Natural killer cell (primary cell): ENCODE measurements around the gene FSIP1. TPM values are rescaled to one million over a fixed set of nuclear protein-coding genes. Genes with fewer than 3 reads are reported as not detected.

Experiments
- ATAC-seq, 3 donors: fragments of 150-1000 bp in 2 of 3; fragments of 200-7000 bp in 1 of 3; cut with Tn5 transposase; 1 replicate in 1 of 3; 2 replicates in 2 of 3; pipeline ENCODE4 v1.10.0; 2021; ENCODE audit warnings: mild to moderate bottlenecking in 2 of 3, moderate library complexity in 2 of 3
- DNase-seq, 2 donors: peaks; one replicate each; pipeline versions ENCODE4 v3.0.0 to v3.0.0-alpha.2; 2013 to 2021; ENCODE audit warnings: mixed read lengths in 1 of 2
- H3K27ac ChIP-seq: one replicate; pipeline ENCODE4 v1.5.1; 2013; ENCODE audit warnings: mild to moderate bottlenecking, low read length
- H3K27me3 ChIP-seq: one replicate; pipeline ENCODE4 v1.6.1; 2013; ENCODE audit warnings: low read length; ENCODE audit not compliant: control insufficient read depth, insufficient read depth
- H3K36me3 ChIP-seq: one replicate; pipeline ENCODE4 v1.6.1; 2013; ENCODE audit warnings: low read length; ENCODE audit not compliant: control insufficient read depth, insufficient read depth
- H3K4me1 ChIP-seq: one replicate; pipeline ENCODE4 v1.6.1; 2013; ENCODE audit warnings: low read length; ENCODE audit not compliant: control insufficient read depth, insufficient read depth
- H3K4me3 ChIP-seq: one replicate; pipeline ENCODE4 v1.5.1; 2013; ENCODE audit warnings: low read length
- H3K9me3 ChIP-seq: one replicate; pipeline ENCODE4 v1.6.1; 2013; ENCODE audit warnings: low read length; ENCODE audit not compliant: control insufficient read depth, insufficient read depth
- H3K27ac Mint-ChIP-seq, 2 donors: one replicate each; pipeline ENCODE4 v1.8.0; 2022; ENCODE audit warnings: mild to moderate bottlenecking in 2 of 2, mixed read lengths in 2 of 2, moderate library complexity in 1 of 2
- H3K27me3 Mint-ChIP-seq, 2 donors: one replicate each; pipeline ENCODE4 v1.8.0; 2022; ENCODE audit warnings: low read depth in 2 of 2, mixed read lengths in 2 of 2
- H3K36me3 Mint-ChIP-seq: one replicate; pipeline ENCODE4 v1.8.0; 2022; ENCODE audit warnings: mixed read lengths
- H3K4me1 Mint-ChIP-seq, 2 donors: one replicate each; pipeline ENCODE4 v1.8.0; 2022; ENCODE audit warnings: mixed read lengths in 2 of 2
- H3K4me3 Mint-ChIP-seq: one replicate; pipeline ENCODE4 v1.8.0; 2022; ENCODE audit warnings: mild to moderate bottlenecking, moderate library complexity, mixed read lengths
- H3K9me3 Mint-ChIP-seq, 2 donors: one replicate each; pipeline ENCODE4 v1.8.0; 2022; ENCODE audit warnings: mixed read lengths in 2 of 2
- CTCF ChIP-seq: fragments of 200-600 bp; IDR thresholded peaks from one replicate; pipeline ENCODE4 v1.8.0; 2022; ENCODE audit warnings: antibody characterized with exemption
- WGBS: methylation state at CpG from one replicate; pipeline ENCODE4 v1.1.7; 2013; ENCODE audit warnings: missing lambda C conversion rate; ENCODE audit not compliant: insufficient coverage; 5-methylcytosine and 5-hydroxymethylcytosine counted together
- intact Hi-C: fragments of 100-400 bp; cut with micrococcal nuclease; formaldehyde crosslinking; loops from one replicate; pipeline ENCODE4 v1.14.2; 2022
- total RNA-seq, 4 donors: library from RNA; stranded (reverse); fragments of 120-200 nt in 1 of 4; gene quantifications; one replicate each; pipeline versions ENCODE4 v1.2.3 to v1.2.4, GENCODE V29; 2013 to 2022

Gene FSIP1
- total RNA-seq, 3 donors from 2014 or later (not counting 1 experiment from before 2014, with no cell fraction given): 1.1 to 2.3 (median 1.8) TPM

- ATAC-seq (no peak), DNase-seq (no peak)
- H3K36me3 Mint-ChIP-seq: no peaks in the 10 kb centered on the region
- H3K4me1 ChIP-seq: no peaks in the 10 kb centered on the region
- H3K27ac ChIP-seq: no peak overlapping the region
- no peak overlapping the region for H3K4me3 Mint-ChIP-seq
- 83% methylated on average over 3 of the region's 5 CpGs for WGBS
- H3K27ac Mint-ChIP-seq: no peak overlapping the region
- H3K4me1 Mint-ChIP-seq: peaks cover 0 to 4% of the 10 kb centered on the region in 2 donors
- no peaks in the 10 kb centered on the region for H3K9me3 ChIP-seq
- H3K27me3 Mint-ChIP-seq: no peaks in the 10 kb centered on the region
- no peaks in the 10 kb centered on the region for H3K9me3 Mint-ChIP-seq
- H3K4me3 ChIP-seq: no peak overlapping the region
- no peaks in the 10 kb centered on the region for H3K36me3 ChIP-seq
- intact Hi-C loops: no loop called here
- no peaks in the 10 kb centered on the region for H3K27me3 ChIP-seq
- no peak for TF ChIP-seq CTCF
These were observed 78.4 kb downstream of the FSIP1 start for GRCh38 chr15:39704235-39704634.

GRCh38 chr15:39701988-39702387, 80.7 kb downstream of the FSIP1 start:
- intact Hi-C loops: no loop called here
- no peak overlapping the region for H3K27ac Mint-ChIP-seq
- ATAC-seq: no peak
- 70% methylated on average over 3 of the region's 3 CpGs for WGBS
- Histone ChIP-seq H3K9me3 (no peaks in the 10 kb centered on the region), H3K27me3 (no peaks in the 10 kb centered on the region), H3K27ac (no peak overlapping the region), H3K4me3 (no peak overlapping the region), H3K36me3 (no peaks in the 10 kb centered on the region), H3K4me1 (no peaks in the 10 kb centered on the region)
- no peak for DNase-seq
- peaks cover 0 to 4% of the 10 kb centered on the region in 2 donors for H3K4me1 Mint-ChIP-seq
- H3K4me3 Mint-ChIP-seq: no peak overlapping the region
- no peaks in the 10 kb centered on the region for H3K9me3 Mint-ChIP-seq
- H3K27me3 Mint-ChIP-seq: no peaks in the 10 kb centered on the region
- TF ChIP-seq CTCF: no peak
- no peaks in the 10 kb centered on the region for H3K36me3 Mint-ChIP-seq

GRCh38 chr15:39700375-39700700, 82.3 kb downstream of the FSIP1 start:
- DNase-seq: no peak
- intact Hi-C loops: no loop called here
- WGBS: 100% methylated on average over 1 of the region's 1 CpG
- TF ChIP-seq CTCF: no peak
- no peak overlapping the region for H3K4me3 Mint-ChIP-seq
- Histone ChIP-seq H3K27ac (no peak overlapping the region), H3K4me3 (no peak overlapping the region), H3K9me3 (no peaks in the 10 kb centered on the region), H3K4me1 (no peaks in the 10 kb centered on the region), H3K27me3 (no peaks in the 10 kb centered on the region), H3K36me3 (no peaks in the 10 kb centered on the region)
- H3K27ac Mint-ChIP-seq: no peak overlapping the region
- no peak for ATAC-seq
- no peaks in the 10 kb centered on the region for H3K27me3 Mint-ChIP-seq
- H3K4me1 Mint-ChIP-seq: peaks cover 0 to 4% of the 10 kb centered on the region in 2 donors
- H3K9me3 Mint-ChIP-seq: no peaks in the 10 kb centered on the region
- H3K36me3 Mint-ChIP-seq: no peaks in the 10 kb centered on the region

- no peak overlapping the region for H3K27ac ChIP-seq
- no peaks in the 10 kb centered on the region for H3K27me3 Mint-ChIP-seq
- no peaks in the 10 kb centered on the region for H3K36me3 ChIP-seq
- intact Hi-C loops: no loop called here
- no peaks in the 10 kb centered on the region for H3K4me1 ChIP-seq
- H3K4me3 Mint-ChIP-seq: no peak overlapping the region
- ATAC-seq (no peak), DNase-seq (no peak)
- no peaks in the 10 kb centered on the region for H3K9me3 Mint-ChIP-seq
- WGBS: 87% methylated on average over 3 of the region's 3 CpGs
- no peaks in the 10 kb centered on the region for H3K36me3 Mint-ChIP-seq
- no peak overlapping the region for H3K4me3 ChIP-seq
- no peaks in the 10 kb centered on the region for H3K27me3 ChIP-seq
- no peaks in the 10 kb centered on the region for H3K9me3 ChIP-seq
- H3K27ac Mint-ChIP-seq: no peak overlapping the region
- H3K4me1 Mint-ChIP-seq: peaks cover 0 to 4% of the 10 kb centered on the region in 2 donors
- TF ChIP-seq CTCF: no peak
These were observed 82.9 kb downstream of the FSIP1 start for GRCh38 chr15:39699516-39700374.
